OCI-LY7 (cell line): ENCODE data around the gene UCK2.

Source experiments
- EZH2phosphoT487 ChIP-seq: fragments of 200-600 bp; sonication (generic); IDR thresholded peaks from 2 replicates; pipeline ENCODE4 v1.6.1; 2018; ENCODE audit warnings: low read depth, borderline replicate concordance, mild to moderate bottlenecking, mixed run types, antibody characterized with exemption, low read length, moderate library complexity, mixed read lengths
- TF ChIP-seq, protein P1 (sequence below): fragments of 200-600 bp; sonication (generic); conservative IDR thresholded peaks from 2 replicates; pipeline ENCODE4 v1.5.1; 2014; ENCODE audit warnings: mild to moderate bottlenecking, antibody characterized with exemption, low read length, moderate library complexity, mixed read lengths

DNA sequence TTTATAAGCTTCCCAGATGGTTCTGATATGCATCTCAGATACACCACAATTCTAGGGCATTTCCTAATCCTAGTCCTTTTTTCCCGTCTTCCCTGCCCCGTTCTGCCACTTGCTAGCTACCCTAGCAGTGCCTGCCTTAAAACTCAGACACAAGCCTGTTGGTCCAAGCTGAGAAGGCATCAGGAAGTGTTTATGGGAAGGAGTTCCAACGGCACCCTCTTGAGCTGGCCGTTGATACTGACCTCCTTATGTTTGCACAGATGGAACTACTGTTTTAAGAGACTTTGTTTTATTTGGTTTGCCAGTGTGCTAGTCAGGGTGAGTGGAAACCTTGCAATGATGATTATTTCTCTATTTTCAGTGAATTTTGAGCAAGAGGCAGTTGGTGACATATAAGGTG is 67.2 kb downstream of the UCK2 start:
- TF ChIP-seq, protein P1, sequence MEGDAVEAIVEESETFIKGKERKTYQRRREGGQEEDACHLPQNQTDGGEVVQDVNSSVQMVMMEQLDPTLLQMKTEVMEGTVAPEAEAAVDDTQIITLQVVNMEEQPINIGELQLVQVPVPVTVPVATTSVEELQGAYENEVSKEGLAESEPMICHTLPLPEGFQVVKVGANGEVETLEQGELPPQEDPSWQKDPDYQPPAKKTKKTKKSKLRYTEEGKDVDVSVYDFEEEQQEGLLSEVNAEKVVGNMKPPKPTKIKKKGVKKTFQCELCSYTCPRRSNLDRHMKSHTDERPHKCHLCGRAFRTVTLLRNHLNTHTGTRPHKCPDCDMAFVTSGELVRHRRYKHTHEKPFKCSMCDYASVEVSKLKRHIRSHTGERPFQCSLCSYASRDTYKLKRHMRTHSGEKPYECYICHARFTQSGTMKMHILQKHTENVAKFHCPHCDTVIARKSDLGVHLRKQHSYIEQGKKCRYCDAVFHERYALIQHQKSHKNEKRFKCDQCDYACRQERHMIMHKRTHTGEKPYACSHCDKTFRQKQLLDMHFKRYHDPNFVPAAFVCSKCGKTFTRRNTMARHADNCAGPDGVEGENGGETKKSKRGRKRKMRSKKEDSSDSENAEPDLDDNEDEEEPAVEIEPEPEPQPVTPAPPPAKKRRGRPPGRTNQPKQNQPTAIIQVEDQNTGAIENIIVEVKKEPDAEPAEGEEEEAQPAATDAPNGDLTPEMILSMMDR: no peak
- no peak for TF ChIP-seq EZH2phosphoT487
